ENCODE measurements around the gene ZNF385A. TPM values are rescaled to one million over a fixed set of nuclear protein-coding genes. Genes with fewer than 3 reads are reported as not detected.

The ZNF385A gene
- total and polyA plus RNA-seq, 2 of the 8 experiments (the other 6 are each of a cell fraction or from before 2014, with no cell fraction given): 5.2 to 14.3 TPM

DNA sequence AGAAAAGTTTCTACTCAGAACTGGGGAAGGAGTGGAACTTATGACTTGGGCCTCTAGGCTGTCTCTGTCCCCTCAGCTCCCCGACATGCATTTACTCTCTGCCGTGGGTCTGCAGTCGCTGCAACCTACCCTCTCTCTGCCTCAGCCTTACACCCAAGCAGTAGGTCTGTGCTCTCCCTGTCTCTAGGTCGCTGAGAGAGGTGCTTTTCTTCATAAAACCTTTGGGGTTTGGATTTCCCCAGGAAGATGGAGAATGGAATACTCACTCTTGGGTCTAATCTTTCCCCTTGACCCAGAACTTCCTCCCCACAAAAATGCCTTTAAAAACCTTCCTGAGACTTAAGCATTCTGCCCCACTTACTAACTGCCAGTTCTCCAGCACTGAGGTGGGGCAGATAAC lies 33.2 kb downstream of the ZNF385A start:
- WGBS, 2 experiments (ENCODE audit: extremely low coverage in 1 of 2, insufficient coverage in 1 of 2, insufficient read length in 1 of 2, insufficient replicate concordance in 2 of 2, low coverage in 1 of 2, low lambda C conversion rate in 2 of 2, missing lambda C conversion rate in 1 of 2): 70% methylated on average over 4 of the region's 4 CpGs; no CpG with 5 or more reads in 1 of the 2 experiments
- Histone ChIP-seq H3K14ac (ENCODE audit: insufficient read length) (no peak overlapping the region), H2BK120ac (replicated peaks; ENCODE audit: low read depth, low read length) (no peak overlapping the region), H3K23me2 (ENCODE audit: low read depth, low read length) (peaks cover 3% of the 10 kb centered on the region), H2BK15ac (ENCODE audit: low read length) (no peak overlapping the region; the same call in 1 of the 2 replicates), H3K9ac (replicated peaks in 1 of 4; ENCODE audit: extremely low read depth in 1 of 4, low read depth in 3 of 4, low read length in 3 of 4) (no peak overlapping the region; a peak in 1 of 7 replicates), H2BK20ac (ENCODE audit: low read length) (no peak overlapping the region), H3K9me3 (ENCODE audit: insufficient read depth in 2 of 2, low read depth in 1 of 2, low read length in 1 of 2) (no peaks in the 10 kb centered on the region), H4K5ac (ENCODE audit: insufficient read length, low read depth, low read length) (no peak overlapping the region), H3K56ac (replicated peaks; ENCODE audit: insufficient read length, low read depth, low read length) (no peak overlapping the region), H2AFZ (ENCODE audit: low read length) (no peak overlapping the region), H2AK5ac (ENCODE audit: low read depth, low read length) (no peak overlapping the region), H3K18ac (ENCODE audit: extremely low read depth, low read length) (peak overlapping the region; percentile 21; the same call in 1 of the 2 replicates), H3K23ac (ENCODE audit: insufficient read length) (no peak overlapping the region), H4K91ac (replicated peaks; ENCODE audit: insufficient read length, low read length) (no peak overlapping the region), H3K4ac (replicated peaks; ENCODE audit: insufficient read length, low read depth, low read length) (no peak overlapping the region), H3K79me2 (ENCODE audit: control insufficient read depth in 1 of 2, insufficient read depth in 2 of 2, low read length in 2 of 2) (no peaks in the 10 kb centered on the region), H4K20me1 (replicated peaks in 1 of 2; ENCODE audit: control insufficient read depth in 1 of 2, insufficient read depth in 2 of 2, low read length in 2 of 2) (no peaks in the 10 kb centered on the region), H3K36me3 (ENCODE audit: control insufficient read depth in 2 of 4, insufficient read depth in 4 of 4, low read length in 3 of 4) (peaks cover 0 to 27% (median 17%) of the 10 kb centered on the region in 4 experiments; a peak in 6 of 8 replicates), H2BK5ac (ENCODE audit: low read depth, low read length) (no peak overlapping the region), H3K79me1 (ENCODE audit: low read depth, low read length) (no peaks in the 10 kb centered on the region), H3K27ac (ENCODE audit: low read depth, low read length) (no peak overlapping the region), H4K8ac (ENCODE audit: extremely low read depth, insufficient read depth, low read length) (no peak overlapping the region), H3K4me2 (ENCODE audit: insufficient read depth in 1 of 2, low read depth in 2 of 2, low read length in 2 of 2) (peak overlapping the region; percentile 80 to 98), H2BK12ac (ENCODE audit: low read depth, low read length) (no peak overlapping the region), H3K4me3 (ENCODE audit: extremely low read depth in 1 of 4, insufficient read depth in 2 of 4, low read depth in 3 of 4, low read length in 4 of 4) (peak overlapping the region in 2 of 4 experiments; percentile 63 to 64; a peak in 4 of 8 replicates), H3K27me3 (replicated peaks in 1 of 4; ENCODE audit: control insufficient read depth in 3 of 4, extremely low read depth in 1 of 4, insufficient read depth in 3 of 4, low read length in 3 of 4) (peaks cover 0 to 9% (median 4%) of the 10 kb centered on the region in 4 experiments; a peak in 3 of 7 replicates), H3K4me1 (replicated peaks in 1 of 4; ENCODE audit: control insufficient read depth in 3 of 4, insufficient read depth in 4 of 4, low read length in 3 of 4) (peaks cover 20 to 62% (median 29%) of the 10 kb centered on the region in 4 experiments)
- POLR2A ChIA-PET (ENCODE audit: partially characterized antibody): interaction anchor here (1.2 to 6.3 kb wide), 14 partner anchors 9 to 140 kb away, joined by 3 to 74 read pairs (median 13); partner anchors contain the start of genes CBX5, HNRNPA1 and NFE2
- DNase-seq (ENCODE audit: low read depth in 1 of 2, low spot score in 2 of 2): no peak
- CTCF ChIA-PET (ENCODE audit: partially characterized antibody): interaction anchor here (0.6 to 6.2 kb wide), 17 partner anchors 10 to 142 kb away, joined by 3 to 121 read pairs (median 6); no protein-coding TSS in a partner anchor
- no peak for FAIRE-seq
- TF ChIP-seq BCL11A (IDR thresholded peaks at IDR 0.05; ENCODE audit: low read depth in 2 of 2, low read length in 2 of 2) (no peak), SP2 (IDR thresholded peaks at IDR 0.05; ENCODE audit: low read length) (no peak), FOSL1 (IDR thresholded peaks at IDR 0.05; ENCODE audit: insufficient read depth, low read depth, low read length) (no peak), KDM4A (IDR thresholded peaks at IDR 0.05; ENCODE audit: low read depth, low read length, severe bottlenecking) (no peak), EZH2 (IDR thresholded peaks at IDR 0.05; ENCODE audit: low read depth, low read length, severe bottlenecking) (no peak)
